ENCODE results near the gene PITX3. TPM values are rescaled to one million over a fixed set of nuclear protein-coding genes. Genes with fewer than 3 reads are reported as not detected.

The PITX3 gene
- total and polyA plus RNA-seq, 2 experiments from 2014 or later: 0.34 TPM; not detected in 1

- TF ChIP-seq EZH2 (IDR thresholded peaks at IDR 0.05; ENCODE audit: low read depth, unreplicated experiment) (peak; percentile 46), ZNF114 (CRISPR knock-in tag; IDR thresholded peaks at IDR 0.05) (no peak), POLR2AphosphoS5 (IDR thresholded peaks at IDR 0.05; ENCODE audit: low read depth) (no peak), ZNF331 (CRISPR knock-in tag; IDR thresholded peaks at IDR 0.05; ENCODE audit: low read depth) (no peak), STAT1 (IDR thresholded peaks at IDR 0.05; ENCODE audit: unreplicated experiment) (no peak)
Observed at GRCh38 chr10:102242118-102242485, 790 bp upstream of the PITX3 start (continued).

GRCh38 chr10:102241032-102241443, 274 bp downstream of the PITX3 start:
- peak overlapping the region; percentile 77 for H3K4me3 ChIP-seq
- H3K27ac ChIP-seq (ENCODE audit: low read depth): no peak overlapping the region
- Mint-ChIP-seq H3K4me3 (peak overlapping the region; percentile 80), H3K4me1 (peaks cover 17% of the 10 kb centered on the region), H3K27me3 (ENCODE audit: insufficient read depth, low read depth, poor library complexity) (peaks cover 65% of the 10 kb centered on the region), H3K36me3 (ENCODE audit: low read depth) (no peaks in the 10 kb centered on the region; the same call in 2 of the 3 replicates), H3K9me3 (no peaks in the 10 kb centered on the region; the same call in 2 of the 3 replicates), H3K27ac (no peak overlapping the region)
- H3K9me2 ChIP-seq (ENCODE audit: insufficient read depth): no peaks in the 10 kb centered on the region
- DNase-seq (ENCODE audit: low spot score) (no peak), ATAC-seq (peak; percentile 17)
- peaks cover 2% of the 10 kb centered on the region for H4K20me1 ChIP-seq (replicated peaks; ENCODE audit: insufficient read depth)
- peaks cover 1% of the 10 kb centered on the region; the same call in 1 of the 2 replicates for H3K4me1 ChIP-seq (ENCODE audit: insufficient read depth)
- H3K27me3 ChIP-seq (ENCODE audit: insufficient read depth): peaks cover 80% of the 10 kb centered on the region
- H3F3A ChIP-seq (replicated peaks; ENCODE audit: low read depth): no peaks in the 10 kb centered on the region
- H2AFZ ChIP-seq: peak overlapping the region; percentile 100
- no peaks in the 10 kb centered on the region for H3K36me3 ChIP-seq (ENCODE audit: insufficient read depth)
- TF ChIP-seq CTCF (conservative IDR thresholded peaks at IDR 0.05; ENCODE audit: low read depth in 2 of 2): no peak
- no peak for TF ChIP-seq STAT1 (IDR thresholded peaks at IDR 0.05; ENCODE audit: unreplicated experiment)
- TF ChIP-seq EZH2 (IDR thresholded peaks at IDR 0.05; ENCODE audit: low read depth, unreplicated experiment): peak; percentile 50
- no peak for TF ChIP-seq ZNF114 (CRISPR knock-in tag; IDR thresholded peaks at IDR 0.05)
- TF ChIP-seq REST (IDR thresholded peaks at IDR 0.05; ENCODE audit: unreplicated experiment): no peak
- no peak for TF ChIP-seq POLR2AphosphoS5 (IDR thresholded peaks at IDR 0.05; ENCODE audit: low read depth)
- H3K79me2 ChIP-seq (replicated peaks; ENCODE audit: insufficient read depth): peaks cover 3% of the 10 kb centered on the region
- H3K4me2 ChIP-seq: peak overlapping the region; percentile 98
